Thoracic aorta (tissue), 2 donors: ENCODE measurements around the gene NOS1AP. TPM values are rescaled to one million over a fixed set of nuclear protein-coding genes. Genes with fewer than 3 reads are reported as not detected.
"Not testable (repeated sequence)": the region's sequence is repeated elsewhere in the genome, so short reads cannot be mapped to it uniquely, and the experiment has no call there.

ENCODE experiments used
- ATAC-seq: fragments of 150-250 bp; one replicate; pipeline ENCODE4 v1.8.0; 2017; ENCODE audit warnings: low read depth; ENCODE audit not compliant: insufficient number of reproducible peaks, low FRiP score
- DNase-seq: peaks from one replicate; pipeline ENCODE4 v3.0.0-alpha.2; 2020; ENCODE audit warnings: low spot score
- H3K27ac ChIP-seq, 2 donors: fragments of 200-600 bp; sonication (generic); 1 replicate in 1 of 2; 2 replicates in 1 of 2; pipeline ENCODE4 v1.5.1; 2016; ENCODE audit warnings: mild to moderate bottlenecking in 2 of 2, moderate library complexity in 2 of 2
- H3K27me3 ChIP-seq: fragments of 200-600 bp; sonication (generic); replicated peaks from 2 replicates; pipeline ENCODE4 v1.6.0; 2016; ENCODE audit warnings: mild to moderate bottlenecking; ENCODE audit not compliant: insufficient read depth
- H3K36me3 ChIP-seq: fragments of 200-600 bp; sonication (generic); one replicate; pipeline ENCODE4 v1.5.1; 2016
- H3K4me1 ChIP-seq, 2 donors: fragments of 200-600 bp; sonication (generic); 1 replicate in 1 of 2; 2 replicates in 1 of 2; pipeline versions ENCODE4 v1.5.1 to v1.6.0; 2016; ENCODE audit warnings: low read depth in 2 of 2, mild to moderate bottlenecking in 1 of 2; ENCODE audit not compliant: control insufficient read depth in 1 of 2
- H3K4me3 ChIP-seq: fragments of 200-600 bp; sonication (generic); 2 replicates; pipeline ENCODE4 v1.5.1; 2016; ENCODE audit warnings: mild to moderate bottlenecking
- H3K9me3 ChIP-seq: fragments of 200-600 bp; sonication (generic); 2 replicates; pipeline ENCODE4 v1.5.1; 2016
- CTCF ChIP-seq: fragments of 200-600 bp; sonication (generic); IDR thresholded peaks from one replicate; pipeline ENCODE4 v1.5.1; 2019; ENCODE audit warnings: antibody characterized with exemption
- total RNA-seq, 2 donors: library from RNA; depleted of rRNA; stranded (reverse); fragments of >200 nt; gene quantifications; one replicate each; pipeline versions ENCODE4 v1.1.0 to v1.2.3, GENCODE V29; 2016

NOS1AP gene
- total RNA-seq, 2 donors from 2014 or later: 6.3 to 12.2 TPM

GRCh38 chr1:162349635-162350330 lies 280.3 kb downstream of the NOS1AP start:
- Histone ChIP-seq H3K27me3 (no peaks in the 10 kb centered on the region), H3K27ac (no peak overlapping the region), H3K4me1 (no peaks in the 10 kb centered on the region), H3K4me3 (no peak overlapping the region), H3K9me3 (no peaks in the 10 kb centered on the region), H3K36me3 (no peaks in the 10 kb centered on the region)
- TF ChIP-seq CTCF: no peak
- ATAC-seq (no peak), DNase-seq (no peak)

GRCh38 chr1:162351246-162351842 lies 281.9 kb downstream of the NOS1AP start:
- H3K9me3 ChIP-seq: no peaks in the 10 kb centered on the region
- no peak for DNase-seq
- no peak overlapping the region for H3K4me3 ChIP-seq
- H3K4me1 ChIP-seq: no peaks in the 10 kb centered on the region
- no peak for ATAC-seq
- TF ChIP-seq CTCF: no peak
- H3K27ac ChIP-seq: no peak overlapping the region
- H3K27me3 ChIP-seq: no peaks in the 10 kb centered on the region
- no peaks in the 10 kb centered on the region for H3K36me3 ChIP-seq

GRCh38 chr1:162351874-162352273 lies 282.4 kb downstream of the NOS1AP start:
- ATAC-seq, H3K4me1 ChIP-seq, H3K4me3 ChIP-seq, DNase-seq, H3K27me3 ChIP-seq, H3K9me3 ChIP-seq, H3K27ac ChIP-seq, H3K36me3 ChIP-seq: not testable (repeated sequence)

- Histone ChIP-seq H3K4me3 (no peak overlapping the region), H3K9me3 (no peaks in the 10 kb centered on the region), H3K4me1 (no peaks in the 10 kb centered on the region), H3K36me3 (no peaks in the 10 kb centered on the region), H3K27me3 (no peaks in the 10 kb centered on the region), H3K27ac (no peak overlapping the region)
- ATAC-seq (no peak), DNase-seq (no peak)
- no peak for TF ChIP-seq CTCF
Measured at GRCh38 chr1:162353078-162353477, 283.6 kb downstream of the NOS1AP start.

- no peaks in the 10 kb centered on the region for H3K4me1 ChIP-seq
- no peak overlapping the region for H3K4me3 ChIP-seq
- no peaks in the 10 kb centered on the region for H3K27me3 ChIP-seq
- H3K36me3 ChIP-seq: no peaks in the 10 kb centered on the region
- no peaks in the 10 kb centered on the region for H3K9me3 ChIP-seq
- no peak for ATAC-seq
- no peak for DNase-seq
- no peak overlapping the region for H3K27ac ChIP-seq
- no peak for TF ChIP-seq CTCF
Measured at GRCh38 chr1:162353702-162354101, 284.2 kb downstream of the NOS1AP start.
